ENCODE data around the gene NR3C1.

DNA sequence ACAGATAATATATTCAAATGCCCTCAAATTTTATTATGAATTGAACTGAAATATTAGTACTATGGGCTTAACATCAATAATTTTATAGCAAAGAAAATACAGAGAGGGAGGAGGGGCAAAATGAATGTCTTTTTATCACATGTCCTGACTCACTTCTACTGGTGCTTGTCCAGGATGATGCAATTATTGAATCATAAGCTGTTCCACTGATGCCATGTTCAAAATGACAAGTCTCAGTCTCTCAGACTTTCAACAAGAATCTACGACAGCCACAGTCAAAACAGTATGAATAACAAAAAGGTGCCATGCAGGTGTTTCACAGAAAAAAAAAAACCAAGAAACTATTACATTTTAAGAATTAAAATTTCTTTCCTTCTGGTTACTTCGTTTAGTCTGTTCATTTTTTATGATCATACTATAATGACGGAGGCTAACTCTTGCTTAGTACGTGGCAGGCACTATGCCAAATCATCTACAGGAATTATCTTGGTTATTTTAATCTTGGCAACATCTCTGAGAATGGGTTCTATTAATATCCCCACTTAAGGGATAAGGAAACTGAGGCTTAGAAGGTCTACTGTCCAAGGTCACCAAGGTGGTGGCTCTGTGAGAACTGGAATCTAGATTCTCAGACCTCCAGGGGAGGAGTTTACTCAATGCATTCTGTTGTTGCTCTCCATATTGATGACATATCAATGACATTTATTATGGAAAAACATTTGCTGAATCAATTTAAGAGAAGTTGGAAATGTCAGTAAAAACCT lies 61.5 kb downstream of the NR3C1 start:
- TF ChIP-seq EP300 (IDR thresholded peaks at IDR 0.05; ENCODE audit: low read depth in 2 of 2, low read length in 2 of 2) (no peak), EP300 (CRISPR knock-in tag; IDR thresholded peaks at IDR 0.05; ENCODE audit: borderline replicate concordance) (no peak), CEBPB (IDR thresholded peaks at IDR 0.05; ENCODE audit: borderline replicate concordance, low read depth, low read length) (0 out of 2 replicates have a peak, but pooled peaks have one; percentile 41), POLR2A (IDR thresholded peaks at IDR 0.05; ENCODE audit: insufficient read depth in 1 of 2, low read depth in 2 of 2, low read length in 2 of 2) (no peak), GABPA (IDR thresholded peaks at IDR 0.05; ENCODE audit: low read depth, low read length) (no peak), GABPA (CRISPR knock-in tag; IDR thresholded peaks at IDR 0.05; ENCODE audit: low read depth) (no peak)
- TF ChIP-seq, protein P1, sequence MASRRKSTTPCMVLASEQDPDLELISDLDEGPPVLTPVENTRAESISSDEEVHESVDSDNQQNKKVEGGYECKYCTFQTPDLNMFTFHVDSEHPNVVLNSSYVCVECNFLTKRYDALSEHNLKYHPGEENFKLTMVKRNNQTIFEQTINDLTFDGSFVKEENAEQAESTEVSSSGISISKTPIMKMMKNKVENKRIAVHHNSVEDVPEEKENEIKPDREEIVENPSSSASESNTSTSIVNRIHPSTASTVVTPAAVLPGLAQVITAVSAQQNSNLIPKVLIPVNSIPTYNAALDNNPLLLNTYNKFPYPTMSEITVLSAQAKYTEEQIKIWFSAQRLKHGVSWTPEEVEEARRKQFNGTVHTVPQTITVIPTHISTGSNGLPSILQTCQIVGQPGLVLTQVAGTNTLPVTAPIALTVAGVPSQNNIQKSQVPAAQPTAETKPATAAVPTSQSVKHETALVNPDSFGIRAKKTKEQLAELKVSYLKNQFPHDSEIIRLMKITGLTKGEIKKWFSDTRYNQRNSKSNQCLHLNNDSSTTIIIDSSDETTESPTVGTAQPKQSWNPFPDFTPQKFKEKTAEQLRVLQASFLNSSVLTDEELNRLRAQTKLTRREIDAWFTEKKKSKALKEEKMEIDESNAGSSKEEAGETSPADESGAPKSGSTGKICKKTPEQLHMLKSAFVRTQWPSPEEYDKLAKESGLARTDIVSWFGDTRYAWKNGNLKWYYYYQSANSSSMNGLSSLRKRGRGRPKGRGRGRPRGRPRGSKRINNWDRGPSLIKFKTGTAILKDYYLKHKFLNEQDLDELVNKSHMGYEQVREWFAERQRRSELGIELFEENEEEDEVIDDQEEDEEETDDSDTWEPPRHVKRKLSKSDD (CRISPR knock-in tag; IDR thresholded peaks at IDR 0.05; ENCODE audit: low read depth) = no peak

Measured in HepG2 (cell line).